LNCaP clone FGC (cell line): Measurements from ENCODE around the gene DENND2C.

Experiments
- DNase-seq: peaks from one replicate; pipeline ENCODE4 v3.0.0-alpha.2; 2011; ENCODE audit warnings: low read depth
- H3K4me3 ChIP-seq: 2 replicates; pipeline ENCODE4 v1.5.1; 2011; ENCODE audit warnings: mild to moderate bottlenecking, low read depth, low read length, control low read depth
- CTCF ChIP-seq: IDR thresholded peaks from 2 replicates; pipeline ENCODE4 v1.5.1; 2012; ENCODE audit warnings: mild to moderate bottlenecking; ENCODE audit not compliant: control insufficient read depth, insufficient read depth; ENCODE audit errors: extremely low read depth

The DENND2C gene

GRCh38 chr1:114668784-114669561 is 876 bp downstream of the DENND2C start:
- H3K4me3 ChIP-seq: peak overlapping the region; percentile 78
- DNase-seq: no peak
- TF ChIP-seq CTCF: no peak

- no peak overlapping the region for H3K4me3 ChIP-seq
- DNase-seq: no peak
- no peak for TF ChIP-seq CTCF
Observed at GRCh38 chr1:114668373-114668772, 1.5 kb downstream of the DENND2C start.

- TF ChIP-seq CTCF: no peak
Observed at GRCh38 chr1:114666954-114667353, 2.9 kb downstream of the DENND2C start.

GRCh38 chr1:114660238-114660637 is 9.6 kb downstream of the DENND2C start:
- no peak for TF ChIP-seq CTCF
- no peak for DNase-seq
- H3K4me3 ChIP-seq: no peak overlapping the region

More at GRCh38 chr1:114666954-114667353, 2.9 kb downstream of the DENND2C start:
- no peak for DNase-seq
- H3K4me3 ChIP-seq: no peak overlapping the region

- no peak for TF ChIP-seq CTCF
- DNase-seq: no peak
- no peak overlapping the region for H3K4me3 ChIP-seq
Observed at GRCh38 chr1:114651893-114652292, 18.0 kb downstream of the DENND2C start.

GRCh38 chr1:114648503-114648902 is 21.3 kb downstream of the DENND2C start:
- no peak for DNase-seq
- H3K4me3 ChIP-seq: no peak overlapping the region

More at GRCh38 chr1:114648503-114648902, 21.3 kb downstream of the DENND2C start:
- TF ChIP-seq CTCF: no peak
